Endothelial cell of umbilical vein (primary cell): ENCODE measurements around the gene RAD54L. TPM values are rescaled to one million over a fixed set of nuclear protein-coding genes. Genes with fewer than 3 reads are reported as not detected.

Experiments used
- BruUV-seq: library from RNA; stranded (reverse); fragments of 400-500 nt; replicated peaks from 2 replicates; lab custom pipeline; 2021; lab: Mats Ljungman, UMichigan
- CTCF ChIA-PET: fragments of 300-600, 350-600 bp; sonication (Branson Sonifier 250); formaldehyde crosslinking; loops from one replicate; lab custom pipeline; 2021; ENCODE audit warnings: antibody characterized with exemption, inconsistent platforms; lab: Charles Lee
- POLR2A ChIA-PET: fragments of 300-600, 350-600 bp; sonication (Branson Sonifier 250); formaldehyde crosslinking; loops from one replicate; lab custom pipeline; 2021; ENCODE audit warnings: antibody characterized with exemption, inconsistent platforms; lab: Charles Lee
- DNase-seq: peaks from one replicate; pipeline ENCODE4 v3.0.0-alpha.2; 2011; ENCODE audit warnings: low read depth, low spot score
- FAIRE-seq: peaks from 2 replicates; lab custom pipeline; 2011; peaks lifted over from hg19 to GRCh38; lab: Jason Lieb, UNC
- H2AFZ ChIP-seq: 2 replicates; pipeline ENCODE4 v1.6.0; 2012; ENCODE audit warnings: low read depth, low read length, control low read depth, inconsistent platforms
- H3K27ac ChIP-seq: 2 replicates; pipeline ENCODE4 v1.5.1; 2011; ENCODE audit warnings: low read depth, mild to moderate bottlenecking, control low read depth, low read length, moderate library complexity; ENCODE audit not compliant: insufficient read depth
- H3K27me3 ChIP-seq, 2 experiments: 2 replicates each; pipeline versions ENCODE4 v1.6.0 to v1.6.1; 2011; ENCODE audit warnings: low read length in 2 of 2, mixed read lengths in 1 of 2; ENCODE audit not compliant: control insufficient read depth in 2 of 2, insufficient read depth in 2 of 2
- H3K36me3 ChIP-seq, 2 experiments: 2 replicates in 1 of 2; 3 replicates in 1 of 2; pipeline ENCODE4 v1.5.1; 2011; ENCODE audit warnings: low read length in 2 of 2, mild to moderate bottlenecking in 1 of 2, moderate library complexity in 1 of 2; ENCODE audit not compliant: control insufficient read depth in 2 of 2, insufficient read depth in 2 of 2; ENCODE audit errors: extremely low read depth in 1 of 2
- H3K4me1 ChIP-seq: 3 replicates; pipeline ENCODE4 v1.5.1; 2011; ENCODE audit warnings: mild to moderate bottlenecking, low read length; ENCODE audit not compliant: control insufficient read depth, insufficient read depth; ENCODE audit errors: extremely low read depth
- H3K4me2 ChIP-seq: 2 replicates; pipeline ENCODE4 v1.6.1; 2011; ENCODE audit warnings: low read length, control low read depth, mixed read lengths; ENCODE audit not compliant: insufficient read depth
- H3K4me3 ChIP-seq, 3 experiments: fragments of 200-600 bp in 1 of 3; sonication (generic), shearing (Covaris generic) in 1 of 3; replicated peaks in 1 of 3; 2 replicates each; pipeline ENCODE4 v1.5.1; 2011 to 2016; ENCODE audit warnings: control low read depth in 3 of 3, low read length in 3 of 3, mild to moderate bottlenecking in 2 of 3, inconsistent platforms in 1 of 3, low read depth in 1 of 3, moderate library complexity in 1 of 3; ENCODE audit not compliant: insufficient read depth in 1 of 3
- H3K79me2 ChIP-seq: 2 replicates; pipeline ENCODE4 v1.6.0; 2012; ENCODE audit warnings: low read length, inconsistent platforms; ENCODE audit not compliant: control insufficient read depth, insufficient read depth
- H3K9ac ChIP-seq: replicated peaks from 2 replicates; pipeline ENCODE3; 2011; ENCODE audit warnings: low read length, control low read depth; ENCODE audit not compliant: insufficient read depth; ENCODE audit errors: extremely low read depth
- H3K9me1 ChIP-seq: replicated peaks from 3 replicates; pipeline ENCODE4 v1.6.0; 2011; ENCODE audit warnings: mild to moderate bottlenecking, low read length; ENCODE audit not compliant: control insufficient read depth, insufficient read depth; ENCODE audit errors: extremely low read depth
- H3K9me3 ChIP-seq: replicated peaks from 2 replicates; pipeline ENCODE4 v1.5.1; 2012; ENCODE audit warnings: low read length, inconsistent platforms; ENCODE audit not compliant: control insufficient read depth, insufficient read depth
- H4K20me1 ChIP-seq: replicated peaks from 2 replicates; pipeline ENCODE3; 2011; ENCODE audit warnings: mild to moderate bottlenecking, low read length; ENCODE audit not compliant: control insufficient read depth, insufficient read depth; ENCODE audit errors: extremely low read depth
- CTCF ChIP-seq, 2 donors: IDR thresholded peaks; 1 replicate in 1 of 2; 2 replicates in 1 of 2; pipeline ENCODE4 v1.5.1; 2011; ENCODE audit warnings: low read length in 2 of 2, mild to moderate bottlenecking in 2 of 2, moderate library complexity in 2 of 2, control low read depth in 1 of 2, inconsistent platforms in 1 of 2, low read depth in 1 of 2; ENCODE audit not compliant: insufficient read depth in 1 of 2; ENCODE audit errors: extremely low read depth in 1 of 2
- EZH2 ChIP-seq: IDR thresholded peaks from 2 replicates; pipeline ENCODE4 v1.6.1; 2012; ENCODE audit warnings: borderline replicate concordance, low read depth, mild to moderate bottlenecking, moderate library complexity, low read length, inconsistent platforms; ENCODE audit not compliant: severe bottlenecking
- FOS ChIP-seq: IDR thresholded peaks from 2 replicates; pipeline ENCODE4 v1.6.1; 2011; ENCODE audit warnings: mild to moderate bottlenecking, low read length, moderate library complexity, borderline replicate concordance; ENCODE audit not compliant: insufficient read depth
- GATA2 ChIP-seq: IDR thresholded peaks from 2 replicates; pipeline ENCODE4 v1.7.0; 2011; ENCODE audit warnings: low read depth, mild to moderate bottlenecking, moderate library complexity, mixed read lengths, low read length; ENCODE audit not compliant: insufficient read length, insufficient read depth
- JUN ChIP-seq: IDR thresholded peaks from 2 replicates; pipeline ENCODE4 v1.6.1; 2011; ENCODE audit warnings: borderline replicate concordance, low read depth; ENCODE audit not compliant: insufficient read length, insufficient read depth
- MAX ChIP-seq: IDR thresholded peaks from 2 replicates; pipeline ENCODE4 v1.6.1; 2011; ENCODE audit not compliant: insufficient read depth, insufficient read length
- MYC ChIP-seq: IDR thresholded peaks from one replicate; pipeline ENCODE4 v1.6.1; 2011; ENCODE audit warnings: mild to moderate bottlenecking, low read depth, low read length
- POLR2A ChIP-seq: IDR thresholded peaks from 2 replicates; pipeline ENCODE4 v1.6.1; 2012; ENCODE audit warnings: low read depth, mild to moderate bottlenecking, control low read depth, low read length
- POLR2AphosphoS5 ChIP-seq: IDR thresholded peaks from 2 replicates; pipeline ENCODE4 v1.6.1; 2012; ENCODE audit warnings: low read depth, mild to moderate bottlenecking, control low read depth, low read length, moderate library complexity; ENCODE audit not compliant: insufficient read depth
- dilution Hi-C: fragments of 300-500 bp; cut with MboI; formaldehyde crosslinking; loops from one replicate; pipeline ENCODE4 v1.15.0; 2019; ENCODE audit warnings: low sequenced_read_pairs; ENCODE audit not compliant: extremely low pct_ligation_motif_present
- intact Hi-C: fragments of 100-400 bp; cut with micrococcal nuclease; formaldehyde crosslinking; loops from one replicate; pipeline ENCODE4 v1.10.0; 2022
- polyA plus RNA-seq, 4 experiments: library from polyadenylated mRNA; depleted of rRNA in 3 of 4; stranded (reverse) in 3 of 4; unstranded in 1 of 4; fragments of >200 nt; gene quantifications; 2 replicates each; pipeline versions ENCODE4 v1.2.1 to v1.2.3, GENCODE V29; 2011 to 2012; ENCODE audit warnings: missing spikeins in 1 of 4
- total RNA-seq: library from RNA; stranded (reverse); gene quantifications from 2 replicates; pipeline ENCODE4 v1.2.3, GENCODE V29; 2021

RAD54L gene
- total and polyA plus RNA-seq, 2 donors (not counting 3 experiments of a cell fraction or from before 2014, with no cell fraction given): 10.5 to 18.9 TPM

- Histone ChIP-seq H3K9me3 (no peaks in the 10 kb centered on the region), H3K4me3 (no peak overlapping the region), H3K36me3 (no peaks in the 10 kb centered on the region), H3K27me3 (no peaks in the 10 kb centered on the region), H3K9ac (no peak overlapping the region), H3K27ac (no peak overlapping the region), H4K20me1 (no peaks in the 10 kb centered on the region), H2AFZ (no peak overlapping the region), H3K79me2 (no peaks in the 10 kb centered on the region), H3K4me2 (no peak overlapping the region), H3K9me1 (no peaks in the 10 kb centered on the region), H3K4me1 (no peaks in the 10 kb centered on the region)
- DNase-seq (no peak), FAIRE-seq (no peak)
- ChIA-PET CTCF (interaction anchor here (1.1 to 2.7 kb wide), 3 partner anchors 9 to 15 kb away, joined by 4 to 15 read pairs (median 5); no protein-coding TSS in a partner anchor), POLR2A (no interaction called here)
- dilution Hi-C loops (no loop called here), intact Hi-C loops (no loop called here)
- BruUV-seq: no TSS peak
- TF ChIP-seq FOS: no peak
- TF ChIP-seq JUN: no peak
- no peak for TF ChIP-seq CTCF (IDR thresholded peaks at IDR 0.05; ENCODE audit: extremely low read depth in 1 of 2, insufficient read depth in 1 of 2, low read depth in 1 of 2, low read length in 2 of 2)
- no peak for TF ChIP-seq EZH2
- no peak for TF ChIP-seq POLR2AphosphoS5
- no peak for TF ChIP-seq GATA2
- TF ChIP-seq MAX: no peak
- no peak for TF ChIP-seq POLR2A
- TF ChIP-seq MYC: no peak
Measured at GRCh38 chr1:46210561-46210960, 37.0 kb upstream of the RAD54L start.
